Endodermal cell (in vitro differentiated cells): ENCODE results near the gene PLD2. TPM values are rescaled to one million over a fixed set of nuclear protein-coding genes. Genes with fewer than 3 reads are reported as not detected.

Experiments used
- DNase-seq: peaks from one replicate; pipeline ENCODE4 v3.0.0-alpha.2; 2017
- H3K27ac ChIP-seq: 2 replicates; pipeline ENCODE4 v1.5.1; 2013; ENCODE audit warnings: mild to moderate bottlenecking, low read depth, low read length, moderate library complexity
- H3K27me3 ChIP-seq: 2 replicates; pipeline ENCODE4 v1.6.1; 2013; ENCODE audit warnings: mild to moderate bottlenecking, low read length, moderate library complexity; ENCODE audit not compliant: insufficient read depth, control insufficient read depth, poor library complexity, severe bottlenecking
- H3K36me3 ChIP-seq: 2 replicates; pipeline ENCODE4 v1.7.0; 2013; ENCODE audit warnings: mild to moderate bottlenecking, low read length, moderate library complexity; ENCODE audit not compliant: control insufficient read depth, insufficient read depth
- H3K4me1 ChIP-seq: one replicate; pipeline ENCODE4 v1.7.0; 2013; ENCODE audit warnings: low read length; ENCODE audit not compliant: control insufficient read depth, insufficient read depth
- H3K4me3 ChIP-seq: 2 replicates; pipeline ENCODE4 v1.5.1; 2013; ENCODE audit warnings: mild to moderate bottlenecking, low read length, moderate library complexity
- H3K9ac ChIP-seq: 2 replicates; pipeline ENCODE4 v1.6.1; 2013; ENCODE audit warnings: mild to moderate bottlenecking, low read length, moderate library complexity; ENCODE audit not compliant: poor library complexity, severe bottlenecking; ENCODE audit errors: extremely low read depth
- H3K9me3 ChIP-seq: 2 replicates; pipeline ENCODE4 v1.6.1; 2013; ENCODE audit warnings: mild to moderate bottlenecking, low read length, moderate library complexity; ENCODE audit not compliant: control insufficient read depth
- H3K27ac Mint-ChIP-seq: 2 replicates; pipeline ENCODE4 v1.8.0; 2020; ENCODE audit warnings: mixed read lengths
- H3K27me3 Mint-ChIP-seq: 2 replicates; pipeline ENCODE4 v1.8.0; 2021; ENCODE audit warnings: mild to moderate bottlenecking, mixed read lengths; ENCODE audit not compliant: insufficient read depth
- H3K36me3 Mint-ChIP-seq: 2 replicates; pipeline ENCODE4 v1.8.0; 2020; ENCODE audit warnings: low read depth, mixed read lengths
- H3K4me1 Mint-ChIP-seq: 2 replicates; pipeline ENCODE4 v1.8.0; 2020; ENCODE audit warnings: mixed read lengths
- H3K4me3 Mint-ChIP-seq: 2 replicates; pipeline ENCODE4 v1.8.0; 2020; ENCODE audit warnings: mild to moderate bottlenecking, moderate library complexity, mixed read lengths
- H3K9me3 Mint-ChIP-seq: 2 replicates; pipeline ENCODE4 v1.8.0; 2020; ENCODE audit warnings: mild to moderate bottlenecking, mixed read lengths
- WGBS, 2 experiments: methylation state at CpG; one replicate each; pipeline versions ENCODE4 v1.1.5 to v1.1.7; 2013; ENCODE audit warnings: missing lambda C conversion rate in 2 of 2, mixed read lengths in 1 of 2; ENCODE audit not compliant: insufficient coverage in 1 of 2, insufficient read length in 1 of 2; 5-methylcytosine and 5-hydroxymethylcytosine counted together
- total RNA-seq, 2 donors: library from RNA; stranded (reverse); fragmentation: NEBNext Ultra II Directional in 1 of 2; extraction: Animal tissue kit (Norgen Biotek cat#: 25700) in 1 of 2; gene quantifications; 2 replicates in 1 of 2; 3 replicates in 1 of 2; pipeline ENCODE4 v1.2.1, GENCODE V29; 2021
- TF ChIP-seq, protein P1 (sequence below): fragments of 200-600 bp; sonication (generic); conservative IDR thresholded peaks from 2 replicates; pipeline ENCODE4 v1.5.0; 2021; ENCODE audit warnings: antibody characterized with exemption, mild to moderate bottlenecking

Gene PLD2
- total RNA-seq, 2 donors from 2014 or later, result 72.7 to 75.2 TPM

DNA sequence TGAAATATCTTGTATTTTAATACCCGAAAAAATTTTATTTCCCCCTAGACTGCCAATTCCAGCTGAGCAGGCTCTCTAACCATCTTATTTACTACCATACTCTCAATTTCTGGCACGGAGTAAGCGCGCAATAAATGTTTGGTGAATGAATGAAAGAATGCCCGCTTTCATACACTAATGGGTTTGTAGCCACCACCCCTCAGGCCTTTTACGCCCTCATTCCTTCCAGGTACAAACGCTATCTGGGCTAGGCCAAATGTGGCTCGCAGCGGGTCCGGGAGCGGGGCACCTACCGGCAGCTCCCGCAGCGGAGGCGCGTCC lies 536 bp upstream of the PLD2 start:
- Mint-ChIP-seq H3K27me3 (no peaks in the 10 kb centered on the region), H3K27ac (no peak overlapping the region), H3K9me3 (no peaks in the 10 kb centered on the region), H3K36me3 (peaks cover 22% of the 10 kb centered on the region), H3K4me1 (peaks cover 6% of the 10 kb centered on the region), H3K4me3 (peak overlapping the region; percentile 79)
- Histone ChIP-seq H3K9ac (peak overlapping the region; percentile 60), H3K4me3 (peak overlapping the region; percentile 93), H3K27me3 (no peaks in the 10 kb centered on the region), H3K36me3 (peaks cover 26% of the 10 kb centered on the region), H3K9me3 (no peaks in the 10 kb centered on the region), H3K4me1 (no peaks in the 10 kb centered on the region), H3K27ac (no peak overlapping the region)
- WGBS, 2 experiments, result 4 to 6% methylated on average over 7 to 16 of the region's 16 CpGs
- TF ChIP-seq, protein P1, sequence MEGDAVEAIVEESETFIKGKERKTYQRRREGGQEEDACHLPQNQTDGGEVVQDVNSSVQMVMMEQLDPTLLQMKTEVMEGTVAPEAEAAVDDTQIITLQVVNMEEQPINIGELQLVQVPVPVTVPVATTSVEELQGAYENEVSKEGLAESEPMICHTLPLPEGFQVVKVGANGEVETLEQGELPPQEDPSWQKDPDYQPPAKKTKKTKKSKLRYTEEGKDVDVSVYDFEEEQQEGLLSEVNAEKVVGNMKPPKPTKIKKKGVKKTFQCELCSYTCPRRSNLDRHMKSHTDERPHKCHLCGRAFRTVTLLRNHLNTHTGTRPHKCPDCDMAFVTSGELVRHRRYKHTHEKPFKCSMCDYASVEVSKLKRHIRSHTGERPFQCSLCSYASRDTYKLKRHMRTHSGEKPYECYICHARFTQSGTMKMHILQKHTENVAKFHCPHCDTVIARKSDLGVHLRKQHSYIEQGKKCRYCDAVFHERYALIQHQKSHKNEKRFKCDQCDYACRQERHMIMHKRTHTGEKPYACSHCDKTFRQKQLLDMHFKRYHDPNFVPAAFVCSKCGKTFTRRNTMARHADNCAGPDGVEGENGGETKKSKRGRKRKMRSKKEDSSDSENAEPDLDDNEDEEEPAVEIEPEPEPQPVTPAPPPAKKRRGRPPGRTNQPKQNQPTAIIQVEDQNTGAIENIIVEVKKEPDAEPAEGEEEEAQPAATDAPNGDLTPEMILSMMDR, result no peak
- DNase-seq, result no peak

DNA sequence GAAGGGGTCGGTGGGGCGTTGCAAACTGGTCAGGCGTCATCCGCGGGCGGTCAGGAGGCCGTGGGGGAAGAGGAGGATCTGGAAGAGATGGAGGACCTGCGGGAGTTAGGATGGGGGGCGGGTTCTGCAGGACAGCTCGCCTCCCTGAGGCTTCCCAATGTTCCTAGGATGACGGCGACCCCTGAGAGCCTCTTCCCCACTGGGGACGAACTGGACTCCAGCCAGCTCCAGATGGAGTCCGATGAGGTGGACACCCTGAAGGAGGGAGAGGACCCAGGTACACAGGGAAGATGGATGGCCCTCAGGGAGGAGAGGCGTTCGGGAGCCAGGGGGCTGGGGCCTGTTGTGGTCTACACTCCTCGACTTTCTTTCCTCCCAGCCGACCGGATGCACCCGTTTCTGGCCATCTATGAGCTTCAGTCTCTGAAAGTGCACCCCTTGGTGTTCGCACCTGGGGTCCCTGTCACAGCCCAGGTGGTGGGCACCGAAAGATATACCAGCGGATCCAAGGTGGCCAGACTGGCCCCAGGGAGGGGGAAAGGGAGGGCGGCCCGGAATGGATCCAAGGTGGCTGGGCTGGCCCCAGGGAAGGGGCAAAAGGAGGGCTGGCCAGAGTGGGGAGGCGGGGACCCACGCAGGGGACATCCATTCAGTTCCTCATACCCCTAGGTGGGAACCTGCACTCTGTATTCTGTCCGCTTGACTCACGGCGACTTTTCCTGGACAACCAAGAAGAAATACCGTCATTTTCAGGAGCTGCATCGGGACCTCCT lies 839 bp downstream of the PLD2 start:
- 46 to 57% methylated on average over 16 to 32 of the region's 32 CpGs for WGBS, 2 experiments
- DNase-seq, result peak; percentile 65
- Histone ChIP-seq H3K9ac (peak overlapping the region; percentile 8), H3K36me3 (peaks cover 31% of the 10 kb centered on the region), H3K4me1 (no peaks in the 10 kb centered on the region), H3K27ac (no peak overlapping the region), H3K27me3 (no peaks in the 10 kb centered on the region), H3K9me3 (no peaks in the 10 kb centered on the region), H3K4me3 (peak overlapping the region; percentile 78)
- Mint-ChIP-seq H3K9me3 (no peaks in the 10 kb centered on the region), H3K27me3 (no peaks in the 10 kb centered on the region), H3K27ac (peak overlapping the region; percentile 86), H3K36me3 (peaks cover 28% of the 10 kb centered on the region), H3K4me1 (peaks cover 6% of the 10 kb centered on the region), H3K4me3 (peak overlapping the region; percentile 79)
- TF ChIP-seq, protein P1, result no peak

DNA sequence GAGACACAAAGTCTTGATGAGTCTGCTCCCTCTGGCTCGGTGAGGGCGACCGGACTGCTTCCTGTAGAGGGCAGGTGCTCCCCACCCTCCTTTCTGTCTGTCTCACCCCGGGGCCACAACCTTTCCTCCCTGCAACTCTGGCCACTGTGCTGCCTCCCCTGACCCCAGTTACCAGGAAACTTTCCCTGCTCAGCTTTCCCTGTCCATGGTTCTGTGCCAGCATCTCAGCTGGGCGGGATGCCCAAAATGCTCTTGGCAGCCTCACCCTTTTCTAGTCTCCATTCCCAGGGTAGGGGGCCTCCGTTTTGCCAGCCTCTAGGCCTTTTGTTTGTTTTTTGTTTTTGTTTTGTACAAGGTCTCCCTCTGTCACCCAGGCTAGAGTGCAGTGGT lies 1.4 kb downstream of the PLD2 start:
- TF ChIP-seq, protein P1, result no peak
- no peak for DNase-seq
- 85 to 94% methylated on average over 4 to 6 of the region's 6 CpGs for WGBS, 2 experiments
- Histone ChIP-seq H3K4me3 (peak overlapping the region; percentile 78), H3K9me3 (no peaks in the 10 kb centered on the region), H3K27ac (no peak overlapping the region), H3K36me3 (peaks cover 31% of the 10 kb centered on the region), H3K9ac (no peak overlapping the region), H3K27me3 (no peaks in the 10 kb centered on the region), H3K4me1 (no peaks in the 10 kb centered on the region)
- Mint-ChIP-seq H3K4me3 (peak overlapping the region; percentile 79), H3K27ac (no peak overlapping the region), H3K36me3 (peaks cover 32% of the 10 kb centered on the region), H3K27me3 (no peaks in the 10 kb centered on the region), H3K4me1 (peaks cover 6% of the 10 kb centered on the region), H3K9me3 (no peaks in the 10 kb centered on the region)
